GM18511 (cell line): ENCODE data around the gene SUDS3.
"Not testable (repeated sequence)": the region's sequence is repeated elsewhere in the genome, so short reads cannot be mapped to it uniquely, and the experiment has no call there.

ENCODE experiments used
- ATAC-seq: cut with Tn5 transposase; IDR thresholded peaks from one replicate; pipeline ENCODE4 v1.9.1; 2021; ENCODE audit warnings: mild to moderate bottlenecking, moderate library complexity; ENCODE audit not compliant: unreplicated experiment

The SUDS3 gene

GRCh38 chr12:118391424-118391823 is 15.1 kb downstream of the SUDS3 start:
- no peak for ATAC-seq

- no peak for ATAC-seq
Measured at GRCh38 chr12:118391836-118392235, 15.5 kb downstream of the SUDS3 start.

- ATAC-seq = no peak
Measured at GRCh38 chr12:118397708-118398440, 21.5 kb downstream of the SUDS3 start.

GRCh38 chr12:118398524-118398923 is 22.2 kb downstream of the SUDS3 start:
- no peak for ATAC-seq

GRCh38 chr12:118398940-118399339 is 22.6 kb downstream of the SUDS3 start:
- ATAC-seq = no peak

GRCh38 chr12:118402251-118402650 is 25.9 kb downstream of the SUDS3 start:
- ATAC-seq = no peak

- ATAC-seq = no peak
Measured at GRCh38 chr12:118404876-118405521, 28.6 kb downstream of the SUDS3 start.

- not testable (repeated sequence) for ATAC-seq
Measured at GRCh38 chr12:118408241-118408640, 31.9 kb downstream of the SUDS3 start.

- no peak for ATAC-seq
Measured at GRCh38 chr12:118409834-118410233, 33.5 kb downstream of the SUDS3 start.

GRCh38 chr12:118417942-118418341 is 41.6 kb downstream of the SUDS3 start:
- ATAC-seq = no peak

GRCh38 chr12:118418385-118419057 is 42.2 kb downstream of the SUDS3 start:
- no peak for ATAC-seq

GRCh38 chr12:118420673-118421072 is 44.3 kb downstream of the SUDS3 start:
- no peak for ATAC-seq

GRCh38 chr12:118424884-118425283 is 48.5 kb downstream of the SUDS3 start:
- no peak for ATAC-seq

- no peak for ATAC-seq
Measured at GRCh38 chr12:118425364-118425763, 49.0 kb downstream of the SUDS3 start.

- ATAC-seq = no peak
Measured at GRCh38 chr12:118427819-118428218, 51.5 kb downstream of the SUDS3 start.

GRCh38 chr12:118428643-118429042 is 52.3 kb downstream of the SUDS3 start:
- ATAC-seq = no peak

GRCh38 chr12:118429688-118430383 is 53.5 kb downstream of the SUDS3 start:
- ATAC-seq = no peak

- no peak for ATAC-seq
Measured at GRCh38 chr12:118430516-118430915, 54.2 kb downstream of the SUDS3 start.

- ATAC-seq = no peak
Measured at GRCh38 chr12:118432812-118433545, 56.6 kb downstream of the SUDS3 start.

- no peak for ATAC-seq
Measured at GRCh38 chr12:118436002-118436730, 59.8 kb downstream of the SUDS3 start.
